H9 (cell line): ENCODE results near the gene GRID2. TPM values are rescaled to one million over a fixed set of nuclear protein-coding genes. Genes with fewer than 3 reads are reported as not detected.

ENCODE experiments used
- DNase-seq: peaks from one replicate; pipeline ENCODE4 v3.0.0-alpha.2; 2017
- H2AFZ ChIP-seq: one replicate; pipeline ENCODE4 v1.6.1; 2013; ENCODE audit warnings: mild to moderate bottlenecking, low read length, control low read depth, moderate library complexity
- H2AK5ac ChIP-seq: 2 replicates; pipeline ENCODE4 v1.6.1; 2013; ENCODE audit warnings: low read length, control low read depth, mixed read lengths; ENCODE audit not compliant: insufficient read length
- H2BK120ac ChIP-seq: one replicate; pipeline ENCODE4 v1.6.1; 2013; ENCODE audit warnings: low read depth, mild to moderate bottlenecking, low read length, control low read depth, inconsistent platforms; ENCODE audit not compliant: poor library complexity, severe bottlenecking
- H2BK12ac ChIP-seq: 2 replicates; pipeline ENCODE4 v1.6.1; 2013; ENCODE audit warnings: low read length, control low read depth, mixed read lengths, low read depth; ENCODE audit not compliant: insufficient read length
- H2BK15ac ChIP-seq: 2 replicates; pipeline ENCODE4 v1.6.1; 2013; ENCODE audit warnings: low read depth, low read length, control low read depth
- H2BK20ac ChIP-seq: one replicate; pipeline ENCODE4 v1.6.1; 2013; ENCODE audit warnings: low read depth, mild to moderate bottlenecking, low read length, control low read depth, inconsistent platforms; ENCODE audit not compliant: poor library complexity, severe bottlenecking
- H2BK5ac ChIP-seq: 2 replicates; pipeline ENCODE4 v1.6.1; 2013; ENCODE audit warnings: low read length, control low read depth, mixed read lengths; ENCODE audit not compliant: insufficient read length
- H3K14ac ChIP-seq: 2 replicates; pipeline ENCODE4 v1.6.1; 2013; ENCODE audit warnings: low read length, control low read depth; ENCODE audit not compliant: insufficient read depth
- H3K18ac ChIP-seq: 2 replicates; pipeline ENCODE4 v1.6.1; 2013; ENCODE audit warnings: low read depth, mild to moderate bottlenecking, mixed read lengths, low read length, control low read depth; ENCODE audit not compliant: insufficient read length
- H3K23ac ChIP-seq: 2 replicates; pipeline ENCODE4 v1.6.1; 2013; ENCODE audit warnings: low read length, control low read depth, mixed read lengths, low read depth; ENCODE audit not compliant: insufficient read length
- H3K23me2 ChIP-seq: 2 replicates; pipeline ENCODE4 v1.6.1; 2013; ENCODE audit warnings: low read depth, mild to moderate bottlenecking, mixed read lengths, low read length, control low read depth; ENCODE audit not compliant: insufficient read length, poor library complexity, severe bottlenecking
- H3K27ac ChIP-seq: 2 replicates; pipeline ENCODE4 v1.5.1; 2013; ENCODE audit warnings: low read length, control low read depth, mixed read lengths, low read depth; ENCODE audit not compliant: insufficient read length
- H3K27me3 ChIP-seq: 2 replicates; pipeline ENCODE4 v1.6.1; 2013; ENCODE audit warnings: low read length, control low read depth, inconsistent platforms; ENCODE audit not compliant: insufficient read depth
- H3K4ac ChIP-seq: 2 replicates; pipeline ENCODE4 v1.6.1; 2013; ENCODE audit warnings: low read depth, mild to moderate bottlenecking, control low read depth, inconsistent platforms, low read length, moderate library complexity
- H3K4me1 ChIP-seq: 2 replicates; pipeline ENCODE4 v1.6.1; 2013; ENCODE audit warnings: low read length, control low read depth, inconsistent platforms; ENCODE audit not compliant: insufficient read depth
- H3K4me2 ChIP-seq: 2 replicates; pipeline ENCODE4 v1.6.1; 2013; ENCODE audit warnings: low read length, control low read depth, mixed read lengths; ENCODE audit not compliant: insufficient read length, insufficient read depth
- H3K56ac ChIP-seq: 2 replicates; pipeline ENCODE4 v1.6.1; 2013; ENCODE audit warnings: low read depth, mild to moderate bottlenecking, mixed read lengths, low read length, control low read depth; ENCODE audit not compliant: insufficient read length
- H3K79me1 ChIP-seq: 2 replicates; pipeline ENCODE4 v1.6.1; 2013; ENCODE audit warnings: low read depth, mild to moderate bottlenecking, moderate library complexity, low read length, control low read depth, inconsistent platforms; ENCODE audit not compliant: insufficient read depth, poor library complexity, severe bottlenecking
- H3K79me2 ChIP-seq: 2 replicates; pipeline ENCODE4 v1.6.1; 2013; ENCODE audit warnings: low read length, control low read depth, inconsistent platforms; ENCODE audit not compliant: insufficient read depth
- H3K9ac ChIP-seq: 2 replicates; pipeline ENCODE4 v1.6.1; 2013; ENCODE audit warnings: low read length, control low read depth, mixed read lengths; ENCODE audit not compliant: insufficient read length; ENCODE audit errors: extremely low read depth
- H3K9me3 ChIP-seq: one replicate; pipeline ENCODE4 v1.6.1; 2013; ENCODE audit warnings: low read depth, low read length, inconsistent platforms; ENCODE audit not compliant: control insufficient read depth
- H3T11ph ChIP-seq: one replicate; pipeline ENCODE4 v1.6.1; 2013; ENCODE audit warnings: mild to moderate bottlenecking, low read length, control low read depth, inconsistent platforms
- H4K20me1 ChIP-seq: one replicate; pipeline ENCODE4 v1.6.1; 2013; ENCODE audit not compliant: control insufficient read depth, insufficient read length, insufficient read depth
- H4K5ac ChIP-seq: 2 replicates; pipeline ENCODE4 v1.6.1; 2013; ENCODE audit warnings: low read depth, mild to moderate bottlenecking, mixed read lengths, low read length, control low read depth; ENCODE audit not compliant: insufficient read length
- H4K8ac ChIP-seq: replicated peaks from 2 replicates; pipeline ENCODE4 v1.6.1; 2013; ENCODE audit warnings: low read length, control low read depth, mixed read lengths, low read depth; ENCODE audit not compliant: insufficient read length
- H4K91ac ChIP-seq: 2 replicates; pipeline ENCODE4 v1.6.1; 2013; ENCODE audit warnings: low read depth, mild to moderate bottlenecking, moderate library complexity, mixed read lengths, low read length, control low read depth; ENCODE audit not compliant: insufficient read length
- H3K27ac Mint-ChIP-seq, 3 experiments: 2 replicates in 2 of 3; 3 replicates in 1 of 3; pipeline ENCODE4 v1.8.0; 2020 to 2021; ENCODE audit warnings: mixed read lengths in 3 of 3, mild to moderate bottlenecking in 1 of 3, moderate library complexity in 1 of 3
- H3K27me3 Mint-ChIP-seq: 2 replicates; pipeline ENCODE4 v1.8.0; 2021; ENCODE audit warnings: low read depth, mild to moderate bottlenecking, moderate library complexity, mixed read lengths
- H3K36me3 Mint-ChIP-seq, 3 experiments: 2 replicates in 2 of 3; 3 replicates in 1 of 3; pipeline ENCODE4 v1.8.0; 2020 to 2021; ENCODE audit warnings: low read depth in 3 of 3, mixed read lengths in 3 of 3; ENCODE audit not compliant: insufficient read depth in 1 of 3
- H3K4me1 Mint-ChIP-seq, 2 experiments: 2 replicates each; pipeline ENCODE4 v1.8.0; 2020; ENCODE audit warnings: mixed read lengths in 2 of 2
- H3K4me3 Mint-ChIP-seq, 2 experiments: 2 replicates in 1 of 2; 3 replicates in 1 of 2; pipeline ENCODE4 v1.8.0; 2020 to 2021; ENCODE audit warnings: mild to moderate bottlenecking in 2 of 2, mixed read lengths in 2 of 2, moderate library complexity in 1 of 2
- H3K9me3 Mint-ChIP-seq, 2 experiments: 2 replicates in 1 of 2; 3 replicates in 1 of 2; pipeline ENCODE4 v1.8.0; 2020; ENCODE audit warnings: mild to moderate bottlenecking in 2 of 2, mixed read lengths in 2 of 2, moderate library complexity in 1 of 2
- CTCF ChIP-seq: fragments of 200-600 bp; sonication (generic); conservative IDR thresholded peaks from 3 replicates; pipeline ENCODE4 v1.8.0; 2021; ENCODE audit warnings: antibody characterized with exemption, mild to moderate bottlenecking
- WGBS: extraction: QIAGEN DNeasy Blood & Tissue Kit; methylation state at CpG from one replicate; pipeline ENCODE4 v1.1.7; 2013; ENCODE audit warnings: missing lambda C conversion rate, low lambda C conversion rate, mixed read lengths; ENCODE audit not compliant: insufficient read length; ENCODE audit errors: extremely low coverage; 5-methylcytosine and 5-hydroxymethylcytosine counted together
- total RNA-seq: library from RNA; stranded (reverse); gene quantifications from 2 replicates; pipeline ENCODE4 v1.2.1, GENCODE V29; 2021

GRID2 gene
- total RNA-seq, 1 experiment from 2014 or later = 21.8 TPM

- H3K9me3 Mint-ChIP-seq = peaks cover 46 to 85% of the 10 kb centered on the region in 2 experiments
Observed at GRCh38 chr4:92257931-92258857, 45.6 kb upstream of the GRID2 start.

More at GRCh38 chr4:92257931-92258857, 45.6 kb upstream of the GRID2 start:
- Histone ChIP-seq H2BK15ac (no peak overlapping the region), H3K79me2 (no peaks in the 10 kb centered on the region), H3K27me3 (no peaks in the 10 kb centered on the region), H4K5ac (no peak overlapping the region), H3K9me3 (peaks cover 22% of the 10 kb centered on the region), H2AK5ac (no peak overlapping the region), H3K18ac (no peak overlapping the region), H3K14ac (no peak overlapping the region), H3K79me1 (no peaks in the 10 kb centered on the region), H2AFZ (no peak overlapping the region), H2BK20ac (no peak overlapping the region), H2BK120ac (no peak overlapping the region), H3T11ph (no peak overlapping the region), H4K20me1 (no peaks in the 10 kb centered on the region), H4K8ac (no peak overlapping the region), H3K4ac (no peak overlapping the region), H3K4me2 (no peak overlapping the region), H4K91ac (no peak overlapping the region), H3K23ac (no peak overlapping the region), H2BK12ac (no peak overlapping the region), H3K56ac (no peak overlapping the region), H2BK5ac (no peak overlapping the region), H3K27ac (no peak overlapping the region), H3K9ac (no peak overlapping the region), H3K23me2 (no peaks in the 10 kb centered on the region), H3K4me1 (no peaks in the 10 kb centered on the region)
- no peaks in the 10 kb centered on the region for H3K4me1 Mint-ChIP-seq
- H3K36me3 Mint-ChIP-seq = peaks cover 64 to 100% (median 92%) of the 10 kb centered on the region in 3 experiments
- H3K27me3 Mint-ChIP-seq = peaks cover 25% of the 10 kb centered on the region
- H3K27ac Mint-ChIP-seq = peak overlapping the region in 2 of 3 experiments; percentile 14 to 21; a peak in 2 of 7 replicates
- no CpG with 5 or more reads among the region's 1 CpG for WGBS
- DNase-seq = peak; percentile 44
- H3K4me3 Mint-ChIP-seq = no peak overlapping the region
- no peak for TF ChIP-seq CTCF
